Neural progenitor cell (in vitro differentiated cells): ENCODE data around the gene GBP3.

Experiments used
- CTCF ChIP-seq: fragments of 200-600 bp; sonication (generic); IDR thresholded peaks from 2 replicates; pipeline ENCODE4 v1.5.1; 2017; ENCODE audit warnings: antibody characterized with exemption, mild to moderate bottlenecking
- EZH2phosphoT487 ChIP-seq: fragments of 200-600 bp; sonication (generic); IDR thresholded peaks from 2 replicates; pipeline ENCODE4 v1.6.1; 2017; ENCODE audit warnings: antibody characterized with exemption

DNA sequence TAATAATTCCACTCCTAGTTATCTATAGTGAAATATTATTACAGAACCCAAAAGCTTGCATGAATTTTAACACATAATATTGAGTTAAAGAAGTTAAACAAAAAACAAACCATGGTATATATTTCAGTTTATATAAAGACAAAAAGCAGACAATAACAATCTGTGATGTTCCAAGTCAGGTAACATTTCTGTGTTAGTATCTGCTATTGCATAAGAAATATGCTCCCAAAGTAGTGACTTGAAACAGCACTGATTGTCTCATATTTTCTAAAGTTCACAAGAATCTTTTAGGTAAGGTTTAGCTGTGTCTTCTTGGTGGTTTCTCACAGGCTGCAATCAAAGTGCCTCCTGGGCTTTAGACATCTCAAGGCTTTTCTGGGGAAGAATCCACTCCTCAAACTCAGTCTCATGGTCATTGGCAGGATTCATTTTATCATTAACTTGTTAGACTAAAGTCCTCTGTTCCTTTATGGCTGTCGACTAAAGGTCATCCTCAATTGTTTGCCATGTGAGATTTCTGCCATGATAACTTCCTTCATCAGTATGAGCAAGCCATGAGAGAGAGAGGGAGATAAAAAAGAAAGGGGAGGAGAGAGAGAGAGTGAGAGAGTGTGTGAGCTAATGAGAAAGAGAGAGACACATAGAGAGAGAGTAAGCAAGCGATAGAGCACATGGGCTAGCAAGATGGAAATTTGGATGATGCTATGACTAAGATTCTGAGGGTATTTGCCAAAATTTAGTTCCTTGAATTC is 22.5 kb upstream of the GBP3 start:
- TF ChIP-seq CTCF: no peak
- no peak for TF ChIP-seq EZH2phosphoT487
